Naive thymus-derived CD4-positive, alpha-beta T cell (primary cell): ENCODE results near the gene MTMR3. TPM values are rescaled to one million over a fixed set of nuclear protein-coding genes. Genes with fewer than 3 reads are reported as not detected.

Experiments used
- ATAC-seq: fragments of 150-1000 bp; cut with Tn5 transposase; 2 replicates; pipeline ENCODE4 v1.10.0; 2021; ENCODE audit warnings: mild to moderate bottlenecking, moderate library complexity
- CTCF ChIA-PET: fragments of 350-600 bp; sonication (Branson Sonifier 250); formaldehyde crosslinking; loops from one replicate; lab custom pipeline; 2021; ENCODE audit warnings: antibody characterized with exemption; lab: Charles Lee
- POLR2A ChIA-PET: fragments of 350-600 bp; sonication (Branson Sonifier 250); formaldehyde crosslinking; loops from one replicate; lab custom pipeline; 2021; ENCODE audit warnings: antibody characterized with exemption, inconsistent platforms; lab: Charles Lee
- DNase-seq, 9 donors: peaks; one replicate each; pipeline versions ENCODE4 v3.0.0 to v3.0.0-alpha.2; 2020 to 2022; ENCODE audit warnings: mixed read lengths in 1 of 9
- H3K27ac ChIP-seq: one replicate; pipeline ENCODE4 v1.7.0; 2013; ENCODE audit warnings: mild to moderate bottlenecking, low read depth, low read length, moderate library complexity
- H3K27me3 ChIP-seq, 2 donors: one replicate each; pipeline ENCODE4 v1.7.0; 2013; ENCODE audit warnings: low read length in 2 of 2, mild to moderate bottlenecking in 2 of 2, moderate library complexity in 2 of 2; ENCODE audit not compliant: control insufficient read depth in 2 of 2, insufficient read depth in 2 of 2
- H3K36me3 ChIP-seq, 3 experiments: 1 replicate in 2 of 3; 2 replicates in 1 of 3; pipeline ENCODE4 v1.7.0; 2013; ENCODE audit warnings: low read length in 3 of 3, mild to moderate bottlenecking in 3 of 3, moderate library complexity in 1 of 3; ENCODE audit not compliant: insufficient read depth in 3 of 3, control insufficient read depth in 2 of 3
- H3K4me1 ChIP-seq, 2 donors: one replicate each; pipeline ENCODE4 v1.7.0; 2013; ENCODE audit warnings: low read length in 2 of 2, mild to moderate bottlenecking in 2 of 2, moderate library complexity in 1 of 2; ENCODE audit not compliant: control insufficient read depth in 2 of 2, insufficient read depth in 2 of 2
- H3K4me3 ChIP-seq: 2 replicates; pipeline ENCODE4 v1.7.0; 2013; ENCODE audit warnings: mild to moderate bottlenecking, low read length
- H3K9me3 ChIP-seq, 3 experiments: 1 replicate in 2 of 3; 2 replicates in 1 of 3; pipeline ENCODE4 v1.7.0; 2013; ENCODE audit warnings: low read length in 3 of 3; ENCODE audit not compliant: control insufficient read depth in 2 of 3
- H3K27ac Mint-ChIP-seq, 9 donors: one replicate each; pipeline ENCODE4 v1.8.0; 2020 to 2022; ENCODE audit warnings: mixed read lengths in 9 of 9, mild to moderate bottlenecking in 8 of 9, moderate library complexity in 5 of 9, inconsistent platforms in 2 of 9
- H3K27me3 Mint-ChIP-seq, 5 donors: one replicate each; pipeline ENCODE4 v1.8.0; 2021 to 2022; ENCODE audit warnings: mixed read lengths in 5 of 5, mild to moderate bottlenecking in 1 of 5
- H3K36me3 Mint-ChIP-seq, 5 donors: one replicate each; pipeline ENCODE4 v1.8.0; 2020 to 2022; ENCODE audit warnings: mixed read lengths in 5 of 5, mild to moderate bottlenecking in 3 of 5, inconsistent platforms in 1 of 5
- H3K4me1 Mint-ChIP-seq, 7 donors: one replicate each; pipeline ENCODE4 v1.8.0; 2020 to 2022; ENCODE audit warnings: mixed read lengths in 7 of 7, mild to moderate bottlenecking in 3 of 7, inconsistent platforms in 1 of 7
- H3K4me3 Mint-ChIP-seq, 10 donors: one replicate each; pipeline ENCODE4 v1.8.0; 2020 to 2022; ENCODE audit warnings: mild to moderate bottlenecking in 10 of 10, mixed read lengths in 10 of 10, moderate library complexity in 6 of 10, inconsistent platforms in 2 of 10
- H3K9me3 Mint-ChIP-seq, 11 donors: one replicate each; pipeline ENCODE4 v1.8.0; 2020 to 2022; ENCODE audit warnings: mixed read lengths in 11 of 11, mild to moderate bottlenecking in 4 of 11, inconsistent platforms in 1 of 11, moderate library complexity in 1 of 11
- intact Hi-C, 2 donors: fragments of 100-400 bp; cut with micrococcal nuclease; formaldehyde crosslinking; loops; one replicate each; pipeline ENCODE4 v1.15.1; 2023
- polyA plus RNA-seq, 2 donors: library from polyadenylated mRNA; unstranded; fragments of 300-500 nt; fragmentation: Illumina TruSeq; gene quantifications; one replicate each; pipeline ENCODE4 v1.2.3, GENCODE V29; 2021
- total RNA-seq, 6 experiments: library from RNA in 5 of 6; stranded (reverse) in 5 of 6; gene quantifications; 1 replicate in 5 of 6; 2 replicates in 1 of 6; pipeline ENCODE4 v1.2.3 and lab custom pipeline; 2021 to 2026

MTMR3 gene
- total and polyA plus RNA-seq, 7 experiments from 2014 or later, result 14.2 to 88.7 (median 60.6) TPM

- Mint-ChIP-seq H3K27ac (peak overlapping the region in 2 of 9 donors; percentile 58 to 68), H3K4me3 (no peak overlapping the region), H3K36me3 (peaks cover 12 to 75% (median 43%) of the 10 kb centered on the region in 5 donors), H3K27me3 (no peaks in the 10 kb centered on the region), H3K9me3 (no peaks in the 10 kb centered on the region), H3K4me1 (peaks cover 0 to 22% (median 0%) of the 10 kb centered on the region in 7 donors)
- Histone ChIP-seq H3K27ac (no peak overlapping the region), H3K9me3 (no peaks in the 10 kb centered on the region), H3K36me3 (peaks cover 0 to 97% (median 12%) of the 10 kb centered on the region in 3 experiments), H3K4me3 (no peak overlapping the region), H3K4me1 (no peaks in the 10 kb centered on the region), H3K27me3 (no peaks in the 10 kb centered on the region)
- DNase-seq (no peak), ATAC-seq (no peak)
- CTCF ChIA-PET, result interaction anchor here (0.6 to 0.8 kb wide), 2 partner anchors 17 to 1413 kb away, joined by 3 to 4 read pairs; no protein-coding TSS in a partner anchor
- POLR2A ChIA-PET, result no interaction called here
- intact Hi-C loops, result no loop called here
Observed at GRCh38 chr22:30023099-30023660, 140.2 kb downstream of the MTMR3 start.

- H3K4me3 Mint-ChIP-seq, result no peak overlapping the region
- H3K4me1 ChIP-seq, result no peaks in the 10 kb centered on the region
- ChIA-PET CTCF (interaction anchor here (0.8 kb wide), 1 partner anchor 18 kb away, joined by 3 read pairs; no protein-coding TSS in a partner anchor), POLR2A (no interaction called here)
- H3K27ac ChIP-seq, result no peak overlapping the region
- no peaks in the 10 kb centered on the region for H3K9me3 ChIP-seq
- intact Hi-C loops, result no loop called here
- H3K4me1 Mint-ChIP-seq, result peaks cover 0 to 22% (median 0%) of the 10 kb centered on the region in 7 donors
- no peaks in the 10 kb centered on the region for H3K27me3 Mint-ChIP-seq
- H3K9me3 Mint-ChIP-seq, result no peaks in the 10 kb centered on the region
- ATAC-seq (no peak), DNase-seq (no peak)
- peak overlapping the region in 1 of 9 donors; percentile 54 for H3K27ac Mint-ChIP-seq
- H3K27me3 ChIP-seq, result no peaks in the 10 kb centered on the region
- peaks cover 12 to 73% (median 41%) of the 10 kb centered on the region in 5 donors for H3K36me3 Mint-ChIP-seq
- no peak overlapping the region for H3K4me3 ChIP-seq
- H3K36me3 ChIP-seq, result peaks cover 0 to 95% (median 9%) of the 10 kb centered on the region in 3 experiments
Observed at GRCh38 chr22:30024231-30024630, 141.3 kb downstream of the MTMR3 start.

- no peaks in the 10 kb centered on the region for H3K9me3 Mint-ChIP-seq
- peak overlapping the region in 1 of 9 donors; percentile 48 for H3K27ac Mint-ChIP-seq
- no peaks in the 10 kb centered on the region for H3K27me3 ChIP-seq
- H3K9me3 ChIP-seq, result no peaks in the 10 kb centered on the region
- no peaks in the 10 kb centered on the region for H3K4me1 ChIP-seq
- ChIA-PET POLR2A (no interaction called here), CTCF (no interaction called here)
- DNase-seq (no peak), ATAC-seq (no peak)
- H3K36me3 ChIP-seq, result peaks cover 0 to 85% (median 13%) of the 10 kb centered on the region in 3 experiments
- H3K4me3 ChIP-seq, result no peak overlapping the region
- H3K36me3 Mint-ChIP-seq, result peaks cover 12 to 64% (median 38%) of the 10 kb centered on the region in 5 donors
- peaks cover 0 to 22% (median 0%) of the 10 kb centered on the region in 7 donors for H3K4me1 Mint-ChIP-seq
- intact Hi-C loops, result no loop called here
- H3K27ac ChIP-seq, result no peak overlapping the region
- H3K27me3 Mint-ChIP-seq, result no peaks in the 10 kb centered on the region
- H3K4me3 Mint-ChIP-seq, result no peak overlapping the region
Observed at GRCh38 chr22:30025221-30025620, 142.2 kb downstream of the MTMR3 start.

- no peak for ATAC-seq
- Mint-ChIP-seq H3K27ac (peak overlapping the region in 4 of 9 donors; percentile 17 to 57 (median 42)), H3K36me3 (peaks cover 6 to 49% (median 26%) of the 10 kb centered on the region in 5 donors), H3K9me3 (no peaks in the 10 kb centered on the region), H3K27me3 (no peaks in the 10 kb centered on the region), H3K4me3 (no peak overlapping the region), H3K4me1 (peaks cover 0 to 22% (median 0%) of the 10 kb centered on the region in 7 donors)
- no peaks in the 10 kb centered on the region for H3K9me3 ChIP-seq
- POLR2A ChIA-PET, result interaction anchor here (0.7 kb wide), 1 partner anchor 152 kb away, joined by 3 read pairs; no protein-coding TSS in a partner anchor
- DNase-seq, result no peak
- intact Hi-C loops, result no loop called here
- no peaks in the 10 kb centered on the region for H3K4me1 ChIP-seq
- H3K36me3 ChIP-seq, result peaks cover 0 to 70% (median 8%) of the 10 kb centered on the region in 3 experiments
- CTCF ChIA-PET, result no interaction called here
- no peak overlapping the region for H3K27ac ChIP-seq
- H3K4me3 ChIP-seq, result no peak overlapping the region
- no peaks in the 10 kb centered on the region for H3K27me3 ChIP-seq
Observed at GRCh38 chr22:30026756-30027155, 143.8 kb downstream of the MTMR3 start.

- Histone ChIP-seq H3K27ac (no peak overlapping the region), H3K4me1 (no peaks in the 10 kb centered on the region), H3K36me3 (peaks cover 0 to 66% (median 8%) of the 10 kb centered on the region in 3 experiments), H3K9me3 (no peaks in the 10 kb centered on the region), H3K4me3 (no peak overlapping the region), H3K27me3 (no peaks in the 10 kb centered on the region)
- peaks cover 0 to 21% (median 0%) of the 10 kb centered on the region in 7 donors for H3K4me1 Mint-ChIP-seq
- ChIA-PET CTCF (no interaction called here), POLR2A (interaction anchor here (0.7 kb wide), 1 partner anchor 152 kb away, joined by 3 read pairs; no protein-coding TSS in a partner anchor)
- no peaks in the 10 kb centered on the region for H3K9me3 Mint-ChIP-seq
- intact Hi-C loops, result no loop called here
- ATAC-seq, result no peak
- H3K27me3 Mint-ChIP-seq, result no peaks in the 10 kb centered on the region
- peak overlapping the region in 3 of 9 donors; percentile 36 to 57 (median 49) for H3K27ac Mint-ChIP-seq
- DNase-seq, result no peak
- H3K4me3 Mint-ChIP-seq, result no peak overlapping the region
- H3K36me3 Mint-ChIP-seq, result peaks cover 6 to 45% (median 25%) of the 10 kb centered on the region in 5 donors
Observed at GRCh38 chr22:30027169-30027568, 144.2 kb downstream of the MTMR3 start.

GRCh38 chr22:30027791-30028190, 144.8 kb downstream of the MTMR3 start:
- peaks cover 0 to 59% (median 8%) of the 10 kb centered on the region in 3 experiments for H3K36me3 ChIP-seq
- peaks cover 0 to 17% (median 0%) of the 10 kb centered on the region in 7 donors for H3K4me1 Mint-ChIP-seq
- H3K9me3 Mint-ChIP-seq, result no peaks in the 10 kb centered on the region

More at GRCh38 chr22:30027791-30028190, 144.8 kb downstream of the MTMR3 start:
- H3K9me3 ChIP-seq, result no peaks in the 10 kb centered on the region
- ChIA-PET POLR2A (interaction anchor here (0.7 kb wide), 1 partner anchor 26 kb away, joined by 3 read pairs; no protein-coding TSS in a partner anchor), CTCF (no interaction called here)
- Mint-ChIP-seq H3K27ac (peak overlapping the region in 1 of 9 donors; percentile 50), H3K36me3 (peaks cover 6 to 40% (median 25%) of the 10 kb centered on the region in 5 donors), H3K4me3 (no peak overlapping the region), H3K27me3 (no peaks in the 10 kb centered on the region)
- intact Hi-C loops, result no loop called here
- ATAC-seq (no peak), DNase-seq (no peak)
- H3K4me1 ChIP-seq, result no peaks in the 10 kb centered on the region
- no peak overlapping the region for H3K4me3 ChIP-seq
- H3K27me3 ChIP-seq, result no peaks in the 10 kb centered on the region
- no peak overlapping the region for H3K27ac ChIP-seq
